Tibial nerve (tissue), 4 donors: ENCODE data around the gene HRH3.

Experiments used
- EP300 ChIP-seq, 2 donors: sonication (generic); formaldehyde crosslinking; IDR thresholded peaks; one replicate each; pipeline ENCODE4 v1.6.1; 2017; ENCODE audit warnings: antibody characterized with exemption in 2 of 2, mild to moderate bottlenecking in 1 of 2
- POLR2A ChIP-seq, 2 donors: fragments of 450-650 bp; IDR thresholded peaks; one replicate each; pipeline ENCODE4 v1.6.1; 2017; ENCODE audit warnings: antibody characterized with exemption in 2 of 2, mild to moderate bottlenecking in 2 of 2, moderate library complexity in 2 of 2
- TF ChIP-seq, protein P1 (sequence below), 5 experiments: fragments of 200-600 bp in 3 of 5; fragments of 450-650 bp in 2 of 5; sonication (generic) in 3 of 5; IDR thresholded peaks; one replicate each; pipeline ENCODE4 v1.5.1; 2016 to 2019; ENCODE audit warnings: antibody characterized with exemption in 5 of 5, mild to moderate bottlenecking in 3 of 5, moderate library complexity in 2 of 5

DNA sequence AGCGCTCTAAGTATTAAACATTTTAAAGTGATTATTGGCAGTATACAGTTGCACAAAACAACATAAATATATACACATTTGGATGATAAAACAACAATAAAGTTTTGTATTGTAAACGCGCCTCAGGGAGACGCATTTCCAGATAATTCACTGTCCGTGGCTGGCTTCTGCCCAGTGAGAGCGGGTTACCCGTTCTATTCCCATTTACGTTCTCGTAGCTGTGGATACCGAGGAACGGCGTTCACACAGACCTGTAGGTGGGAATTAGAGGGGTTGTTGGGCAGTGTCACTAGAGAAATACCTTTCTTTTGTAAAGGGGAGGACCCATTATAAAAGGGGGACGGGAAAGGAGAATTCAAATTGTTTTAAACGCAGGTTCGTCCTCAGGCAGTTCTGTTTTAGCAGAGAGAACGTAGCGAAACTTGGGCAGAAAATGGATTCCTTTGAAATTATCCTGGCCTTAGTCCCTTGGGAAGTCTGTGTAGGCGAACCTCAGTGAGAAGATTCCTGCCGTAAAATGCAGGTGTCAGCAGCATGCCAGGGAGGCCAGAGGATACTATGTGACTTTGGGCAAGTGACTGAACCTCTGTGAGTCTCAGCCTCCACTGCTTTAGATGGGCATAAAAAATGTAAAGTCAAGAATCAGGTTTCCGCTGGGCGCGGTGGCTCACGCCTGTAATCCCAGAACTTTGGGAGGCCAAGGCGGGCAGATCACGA is 36.5 kb downstream of the HRH3 start:
- TF ChIP-seq, protein P1, sequence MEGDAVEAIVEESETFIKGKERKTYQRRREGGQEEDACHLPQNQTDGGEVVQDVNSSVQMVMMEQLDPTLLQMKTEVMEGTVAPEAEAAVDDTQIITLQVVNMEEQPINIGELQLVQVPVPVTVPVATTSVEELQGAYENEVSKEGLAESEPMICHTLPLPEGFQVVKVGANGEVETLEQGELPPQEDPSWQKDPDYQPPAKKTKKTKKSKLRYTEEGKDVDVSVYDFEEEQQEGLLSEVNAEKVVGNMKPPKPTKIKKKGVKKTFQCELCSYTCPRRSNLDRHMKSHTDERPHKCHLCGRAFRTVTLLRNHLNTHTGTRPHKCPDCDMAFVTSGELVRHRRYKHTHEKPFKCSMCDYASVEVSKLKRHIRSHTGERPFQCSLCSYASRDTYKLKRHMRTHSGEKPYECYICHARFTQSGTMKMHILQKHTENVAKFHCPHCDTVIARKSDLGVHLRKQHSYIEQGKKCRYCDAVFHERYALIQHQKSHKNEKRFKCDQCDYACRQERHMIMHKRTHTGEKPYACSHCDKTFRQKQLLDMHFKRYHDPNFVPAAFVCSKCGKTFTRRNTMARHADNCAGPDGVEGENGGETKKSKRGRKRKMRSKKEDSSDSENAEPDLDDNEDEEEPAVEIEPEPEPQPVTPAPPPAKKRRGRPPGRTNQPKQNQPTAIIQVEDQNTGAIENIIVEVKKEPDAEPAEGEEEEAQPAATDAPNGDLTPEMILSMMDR (IDR thresholded peaks at IDR 0.05) = no peak
- TF ChIP-seq POLR2A (IDR thresholded peaks at IDR 0.05) (no peak), EP300 (IDR thresholded peaks at IDR 0.05) (no peak)
